HL-60/S4 treated with retinoic acid at 250 ng/mL for 4 days and 3 days (cell line): ENCODE results near the gene SECISBP2L.

Experiments used
- in situ Hi-C: fragments of 300-500 bp; cut with MboI; formaldehyde crosslinking; loops from 2 replicates; pipeline ENCODE4 v1.7.0; 2022; ENCODE audit warnings: low sequenced_read_pairs

SECISBP2L gene

GRCh38 chr15:48967336-48967735, 78.9 kb downstream of the SECISBP2L start:
- in situ Hi-C loops: no loop called here

- in situ Hi-C loops: no loop called here
Measured at GRCh38 chr15:48966595-48967301, 79.5 kb downstream of the SECISBP2L start.

- in situ Hi-C loops: no loop called here
Measured at GRCh38 chr15:48965972-48966371, 80.3 kb downstream of the SECISBP2L start.

GRCh38 chr15:48964898-48965297, 81.3 kb downstream of the SECISBP2L start:
- in situ Hi-C loops: no loop called here

- in situ Hi-C loops: no loop called here
Measured at GRCh38 chr15:48963524-48964113, 82.6 kb downstream of the SECISBP2L start, which contains the start of gene SHC4. SHC4 (minus strand) TSS chr15:48963919; CDS start chr15:48963015, 904 bp downstream.

GRCh38 chr15:48962662-48963523, 83.4 kb downstream of the SECISBP2L start:
- in situ Hi-C loops: no loop called here

GRCh38 chr15:48955967-48956366, 90.3 kb downstream of the SECISBP2L start:
- in situ Hi-C loops: no loop called here

GRCh38 chr15:48955370-48955769, 90.9 kb downstream of the SECISBP2L start:
- in situ Hi-C loops: no loop called here

GRCh38 chr15:48954538-48954937, 91.7 kb downstream of the SECISBP2L start:
- in situ Hi-C loops: no loop called here

- in situ Hi-C loops: no loop called here
Measured at GRCh38 chr15:48946840-48947187, 99.4 kb downstream of the SECISBP2L start.

GRCh38 chr15:48946074-48946839, 100.0 kb downstream of the SECISBP2L start:
- in situ Hi-C loops: no loop called here

GRCh38 chr15:48945386-48945785, 100.9 kb downstream of the SECISBP2L start:
- in situ Hi-C loops: no loop called here

GRCh38 chr15:48941904-48942303, 104.3 kb downstream of the SECISBP2L start:
- in situ Hi-C loops: no loop called here

GRCh38 chr15:48940508-48940907, 105.7 kb downstream of the SECISBP2L start:
- in situ Hi-C loops: no loop called here

GRCh38 chr15:48939648-48940047, 106.6 kb downstream of the SECISBP2L start:
- in situ Hi-C loops: no loop called here
